CD4-positive, alpha-beta T cell treated with Interleukin-10 for 1 hour (primary cell): ENCODE results near the gene SAMD5.
"Not testable (repeated sequence)": the region's sequence is repeated elsewhere in the genome, so short reads cannot be mapped to it uniquely, and the experiment has no call there.

Experiments
- DNase-seq: peaks from one replicate; pipeline ENCODE4 v3.0.0-alpha.2; 2020

SAMD5 gene

DNA sequence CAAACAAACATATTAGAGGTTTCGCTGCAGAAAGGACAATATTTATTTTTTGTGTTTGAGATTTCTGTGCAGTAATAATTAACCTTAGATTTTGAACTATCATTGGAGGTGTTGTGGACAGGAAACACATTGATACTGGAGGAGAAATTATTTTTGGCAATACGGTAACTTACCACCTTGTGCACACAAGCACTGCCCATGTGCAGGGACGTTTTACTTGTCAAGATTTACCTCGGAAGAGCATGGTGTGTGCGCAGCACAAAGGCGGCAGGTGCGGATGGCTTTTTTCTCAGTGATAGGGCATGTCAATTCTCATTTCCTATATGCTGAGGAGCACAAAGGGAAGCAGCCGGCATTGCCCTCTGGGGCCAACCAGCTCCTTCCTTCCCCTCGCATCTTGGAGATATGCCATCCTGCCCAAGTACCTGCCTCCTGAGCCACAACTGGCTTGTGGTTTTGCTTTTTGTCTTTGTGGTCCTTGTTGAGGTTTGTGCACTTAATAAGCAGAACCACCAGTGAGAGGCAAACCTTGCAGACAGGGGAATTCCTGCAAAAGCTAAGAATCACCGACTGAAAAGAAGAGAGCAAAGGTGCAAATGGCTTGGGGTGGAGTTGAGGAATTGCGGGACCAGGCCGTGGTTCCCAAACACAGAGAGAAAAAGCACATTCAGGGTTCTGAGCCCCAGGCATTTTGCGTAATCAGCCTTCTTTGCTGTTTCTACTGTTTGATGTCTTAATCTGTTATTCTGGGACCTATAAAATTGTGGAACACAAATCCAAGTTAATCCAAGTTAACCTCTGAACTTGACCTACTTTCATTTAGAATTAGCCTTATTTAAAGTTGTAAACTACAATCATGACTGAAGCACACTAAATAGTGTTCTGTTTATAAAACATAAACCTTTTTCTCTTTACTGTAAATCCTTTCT lies 21.9 kb downstream of the SAMD5 start:
- DNase-seq = no peak

GRCh38 chr6:147531321-147531720 lies 22.8 kb downstream of the SAMD5 start:
- DNase-seq = no peak

DNA sequence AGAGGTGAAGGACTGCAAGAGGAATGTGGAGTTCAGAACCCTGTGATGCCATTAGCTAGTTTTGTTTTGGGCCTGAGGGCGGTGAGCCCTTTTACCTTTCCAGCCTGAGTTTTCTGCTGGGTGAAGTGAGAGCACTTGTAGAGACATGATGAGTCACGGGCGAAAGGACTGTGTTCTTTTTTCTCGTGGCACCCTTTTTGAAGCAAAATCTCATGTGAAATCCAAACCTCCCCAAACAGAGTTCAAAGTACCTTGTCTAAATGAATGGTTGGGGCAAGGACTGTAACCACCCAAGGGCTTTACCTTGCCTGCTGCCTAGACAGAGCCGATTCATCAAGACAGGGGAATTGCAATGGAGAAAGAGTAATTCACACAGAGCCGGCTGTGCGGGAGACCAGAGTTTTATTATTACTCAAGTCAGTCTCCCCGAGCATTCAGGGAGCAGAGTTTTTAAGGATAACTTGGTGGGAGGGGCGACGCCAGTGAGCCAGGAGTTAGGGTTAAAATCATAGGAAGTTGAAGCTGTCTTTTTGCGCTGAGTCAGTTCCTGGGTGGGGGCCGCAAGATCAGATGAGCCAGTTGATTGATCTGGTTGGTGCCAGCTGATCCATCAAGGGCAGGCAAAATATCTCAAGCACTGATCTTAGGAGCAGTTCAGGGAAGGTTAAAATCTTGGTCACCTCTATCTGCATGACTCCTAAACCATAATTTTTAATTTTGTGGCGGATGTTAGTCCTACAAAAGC lies 25.8 kb downstream of the SAMD5 start:
- DNase-seq = no peak

GRCh38 chr6:147538821-147539220 lies 30.3 kb downstream of the SAMD5 start:
- no peak for DNase-seq

GRCh38 chr6:147540075-147540474 lies 31.6 kb downstream of the SAMD5 start:
- no peak for DNase-seq

DNA sequence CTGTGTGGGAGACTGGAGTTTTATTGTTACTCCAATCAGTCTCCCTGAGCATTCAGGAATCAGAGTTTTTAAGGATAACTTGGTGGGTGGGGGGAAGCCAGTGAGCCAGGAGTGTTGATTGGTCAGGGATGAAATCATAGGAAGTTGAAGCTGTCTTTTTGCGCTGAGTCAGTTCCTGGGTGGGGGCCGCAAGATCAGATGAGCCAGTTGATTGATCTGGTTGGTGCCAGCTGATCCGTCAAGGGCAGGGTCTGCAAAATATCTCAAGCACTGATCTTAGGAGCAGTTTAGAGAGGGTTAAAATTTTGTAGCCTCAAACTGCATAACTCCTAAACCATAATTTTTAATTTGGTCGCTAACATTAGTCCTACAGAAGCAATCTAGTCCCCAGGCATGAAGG lies 33.9 kb downstream of the SAMD5 start:
- DNase-seq = not testable (repeated sequence)

DNA sequence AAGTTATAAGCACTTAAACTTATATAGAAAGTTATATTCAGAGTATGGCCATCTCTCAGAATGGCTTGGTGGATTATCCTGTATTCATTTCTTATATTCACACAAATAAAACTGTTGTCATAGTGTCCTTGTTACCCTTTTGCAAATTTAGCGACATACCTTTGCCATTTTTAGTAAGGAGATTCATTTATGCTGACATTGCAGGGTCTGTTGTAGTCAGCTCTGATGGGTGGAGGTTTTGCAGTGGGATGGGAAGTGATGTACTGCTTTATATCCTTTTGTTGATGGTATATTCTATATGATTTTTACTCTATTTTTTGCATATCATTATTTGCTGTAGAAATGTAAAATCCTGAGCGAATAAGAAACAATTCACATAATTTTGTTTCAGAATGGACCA lies 35.9 kb downstream of the SAMD5 start:
- DNase-seq = no peak

- no peak for DNase-seq
Measured at GRCh38 chr6:147546501-147547368, 38.2 kb downstream of the SAMD5 start.

GRCh38 chr6:147547369-147547902 lies 38.9 kb downstream of the SAMD5 start:
- DNase-seq = no peak

DNA sequence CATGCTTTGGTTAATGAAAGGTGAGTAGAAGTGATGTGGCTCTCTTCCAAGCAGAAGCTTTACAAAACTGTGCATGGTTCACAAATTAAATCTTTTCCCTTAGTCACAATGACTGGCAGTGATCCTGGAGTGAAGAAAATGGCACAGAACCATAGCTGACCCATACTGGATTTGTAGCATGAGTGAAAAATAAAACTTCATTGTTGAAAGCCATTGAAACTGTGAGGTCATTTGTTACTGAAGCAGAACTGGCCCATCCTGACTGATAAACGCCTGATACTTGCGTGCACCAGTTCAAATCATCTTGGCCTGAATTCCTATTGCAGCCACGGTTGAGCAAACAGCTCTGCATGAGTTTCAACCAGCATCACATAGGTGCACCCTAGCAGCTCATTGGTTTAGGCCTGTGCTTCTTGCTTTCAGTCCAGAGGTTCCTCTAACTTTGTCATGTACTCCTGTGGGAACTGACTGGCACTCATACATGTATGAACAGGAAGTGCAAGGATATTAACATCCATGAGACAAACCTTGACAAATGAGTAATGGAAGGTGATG lies 40.5 kb downstream of the SAMD5 start:
- no peak for DNase-seq

DNA sequence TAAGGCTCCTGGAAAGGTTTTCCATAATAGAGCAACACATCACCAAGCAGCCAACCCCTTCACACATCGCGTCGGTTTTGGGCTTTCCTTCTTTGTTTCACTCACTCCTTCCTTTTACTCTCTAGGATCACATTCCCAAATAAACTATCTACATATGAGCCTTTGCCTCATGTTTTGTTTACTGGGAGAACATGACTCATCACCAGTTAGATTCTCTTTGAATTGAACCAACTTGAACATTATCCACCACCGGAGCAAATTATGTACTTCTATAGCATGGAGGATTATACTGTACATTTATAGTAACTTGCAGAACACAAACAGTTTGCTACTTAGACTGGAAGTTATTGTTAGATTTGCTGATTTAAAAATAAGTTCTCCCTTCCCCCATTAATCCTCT lies 41.0 kb downstream of the SAMD5 start:
- DNase-seq = no peak

DNA sequence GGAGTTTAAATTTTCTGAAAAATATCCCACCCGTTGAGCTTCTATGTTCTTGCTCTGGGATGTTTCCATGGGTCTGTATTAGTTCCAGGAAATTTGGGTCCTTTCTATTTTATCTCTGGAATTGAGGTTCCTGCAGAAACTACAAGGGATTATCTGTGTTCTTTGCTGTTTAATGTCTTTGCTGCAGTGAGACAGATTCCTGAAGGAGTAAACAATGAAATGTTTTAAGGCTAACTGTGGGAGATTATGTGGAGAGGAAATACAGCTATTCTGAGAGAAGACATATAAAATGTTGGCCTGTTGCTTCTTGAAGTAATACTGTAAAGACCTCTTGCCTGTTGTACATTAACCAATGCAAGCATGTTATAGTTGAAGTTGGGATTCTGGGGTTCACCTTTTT lies 43.5 kb downstream of the SAMD5 start:
- no peak for DNase-seq

DNA sequence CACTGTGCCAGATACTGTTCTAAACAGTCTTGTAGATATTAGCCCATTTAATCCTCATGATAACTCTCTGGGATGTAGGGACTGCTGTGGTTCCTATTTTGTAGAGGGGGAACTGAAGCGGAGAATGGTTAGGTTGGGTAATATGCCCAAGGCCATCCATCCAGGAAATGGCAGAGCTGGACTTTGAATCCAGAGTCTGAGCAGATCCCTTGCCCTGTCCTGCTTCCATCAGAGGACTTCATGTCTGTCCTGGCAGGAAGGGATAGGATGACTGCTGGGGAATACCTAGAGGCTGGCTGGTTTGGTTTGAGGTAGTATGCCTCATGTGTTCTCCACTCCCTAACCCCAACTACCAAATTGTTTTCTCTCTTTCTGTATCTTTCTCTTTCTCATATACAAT lies 44.6 kb downstream of the SAMD5 start:
- DNase-seq = no peak

DNA sequence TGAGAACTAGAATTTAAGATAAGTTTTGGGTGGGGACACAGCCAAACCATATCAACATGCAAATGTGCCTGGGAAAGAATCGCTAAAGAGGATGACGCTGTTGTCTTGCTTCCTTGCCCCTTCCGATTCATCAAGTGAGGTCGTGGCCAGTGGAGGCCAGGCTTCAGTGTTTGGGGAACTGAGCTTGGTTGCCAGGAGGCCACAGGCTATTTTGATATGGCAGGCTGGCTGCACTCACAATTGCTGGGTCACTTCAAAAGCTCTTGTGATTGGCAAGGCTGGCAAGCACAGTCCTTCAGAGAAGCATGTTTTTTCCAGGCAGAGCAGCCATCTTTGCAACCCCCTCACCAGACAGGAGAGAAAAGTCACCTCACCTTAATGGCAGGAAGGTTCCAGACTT lies 45.8 kb downstream of the SAMD5 start:
- DNase-seq = no peak

DNA sequence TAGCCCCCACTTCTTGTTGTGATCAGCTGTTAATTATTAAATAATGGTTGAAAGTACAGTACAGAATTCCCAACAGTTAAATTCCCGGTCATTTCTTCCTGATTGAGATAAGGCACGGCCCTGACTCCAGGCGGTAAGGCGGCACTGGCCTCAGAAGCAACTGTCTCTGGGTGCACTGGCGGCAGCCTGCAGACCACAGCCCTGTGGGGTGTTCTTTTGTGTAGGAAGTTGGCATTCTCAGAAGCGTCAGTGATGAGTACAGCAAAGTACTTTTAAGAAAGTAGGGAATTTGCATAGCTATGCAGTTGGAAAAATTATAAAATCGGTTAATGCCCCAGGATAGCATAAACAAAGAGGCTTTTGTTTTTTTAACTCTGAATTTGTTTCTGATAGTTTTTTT lies 50.5 kb downstream of the SAMD5 start:
- DNase-seq = no peak

GRCh38 chr6:147560670-147561069 lies 52.2 kb downstream of the SAMD5 start:
- no peak for DNase-seq

- DNase-seq = no peak
Measured at GRCh38 chr6:147561726-147562125, 53.2 kb downstream of the SAMD5 start.

DNA sequence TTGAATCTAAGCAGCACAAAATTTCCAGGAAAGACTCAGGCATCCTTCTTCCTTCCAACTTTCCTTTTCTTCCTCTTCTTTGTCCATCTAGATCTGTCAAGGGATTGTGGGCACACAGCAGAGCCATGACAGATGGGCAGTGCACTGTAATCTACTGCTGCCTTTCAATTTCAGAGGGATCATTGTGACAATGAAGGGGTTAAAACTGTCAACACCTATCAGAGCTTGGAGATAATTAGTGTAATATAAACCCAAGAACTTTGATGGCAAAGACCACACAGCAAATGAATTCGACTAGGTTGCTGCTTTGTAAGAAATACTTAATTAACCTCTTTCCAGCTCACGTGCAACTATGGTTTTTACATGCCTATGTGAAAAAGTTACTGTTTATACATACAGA lies 55.0 kb downstream of the SAMD5 start:
- no peak for DNase-seq

GRCh38 chr6:147564556-147564955 lies 56.1 kb downstream of the SAMD5 start:
- DNase-seq = no peak

GRCh38 chr6:147566244-147566898 lies 57.9 kb downstream of the SAMD5 start:
- no peak for DNase-seq

- DNase-seq = no peak
Measured at GRCh38 chr6:147567141-147567805, 58.8 kb downstream of the SAMD5 start.
